AG10803 (cell line): Measurements from ENCODE around the gene RASSF5.

Experiments used
- DNase-seq: peaks from one replicate; pipeline ENCODE4 v3.0.0; 2010; ENCODE audit warnings: low read depth
- H3K4me3 ChIP-seq: 2 replicates; pipeline ENCODE4 v1.5.1; 2011; ENCODE audit warnings: mild to moderate bottlenecking, low read length, control low read depth
- CTCF ChIP-seq: conservative IDR thresholded peaks from 2 replicates; pipeline ENCODE4 v1.5.1; 2011; ENCODE audit warnings: mild to moderate bottlenecking, low read length, control low read depth, inconsistent platforms

RASSF5 gene

GRCh38 chr1:206628916-206629315 is 121.6 kb downstream of the RASSF5 start:
- TF ChIP-seq CTCF: no peak
- no peak overlapping the region for H3K4me3 ChIP-seq
- DNase-seq: no peak

GRCh38 chr1:206631085-206631509 is 123.8 kb downstream of the RASSF5 start:
- TF ChIP-seq CTCF: peak; percentile 60
- peak; percentile 85 for DNase-seq
- H3K4me3 ChIP-seq: no peak overlapping the region

GRCh38 chr1:206633708-206634121 is 126.4 kb downstream of the RASSF5 start:
- peak; percentile 90 for DNase-seq
- H3K4me3 ChIP-seq: no peak overlapping the region
- TF ChIP-seq CTCF: no peak

- TF ChIP-seq CTCF: peak; percentile 88
Observed at GRCh38 chr1:206634365-206635079, 127.2 kb downstream of the RASSF5 start.

GRCh38 chr1:206635080-206635977 is 128.0 kb downstream of the RASSF5 start, which contains the start of gene DYRK3:
DYRK3 (plus strand) TSS chr1:206635536; CDS start chr1:206635704, 168 bp downstream.
- H3K4me3 ChIP-seq: peak within 1 kb of the TSS; percentile 79
- DNase-seq: peak; percentile 92
- TF ChIP-seq CTCF: peak; percentile 8; the same call in 1 of the 2 replicates

More at GRCh38 chr1:206634365-206635079, 127.2 kb downstream of the RASSF5 start:
- peak overlapping the region; percentile 79 for H3K4me3 ChIP-seq
- DNase-seq: peak; percentile 88

GRCh38 chr1:206635978-206636345 is 128.6 kb downstream of the RASSF5 start:
- TF ChIP-seq CTCF: no peak
- DNase-seq: no peak
- peak overlapping the region; percentile 79 for H3K4me3 ChIP-seq
